Activated CD8-positive, alpha-beta memory T cell treated with anti-CD3 and anti-CD28 coated beads, Interleukin-2, amount 50 U/mL, for 24 hours (primary cell): Measurements from ENCODE around the gene DUS1L.

Source experiments
- DNase-seq: peaks from one replicate; pipeline ENCODE4 v3.0.0-alpha.2; 2020; ENCODE audit errors: extremely low read depth

The DUS1L gene

GRCh38 chr17:82023447-82024241 lies 42.0 kb downstream of the DUS1L start:
- no peak for DNase-seq

GRCh38 chr17:82022981-82023446 lies 42.6 kb downstream of the DUS1L start, which contains the start of gene LRRC45:
Gene LRRC45, plus strand, starts transcription at chr17:82023305. Its CDS starts 339 bp downstream, at chr17:82023644.
- peak; percentile 98 for DNase-seq

GRCh38 chr17:82022310-82022980 lies 43.2 kb downstream of the DUS1L start, which contains the start of gene CENPX:
Gene CENPX, minus strand, starts transcription at chr17:82022878. Its CDS starts 17 bp downstream, at chr17:82022861.
- no peak for DNase-seq

- no peak for DNase-seq
These were observed 43.7 kb downstream of the DUS1L start for GRCh38 chr17:82021900-82022309.

GRCh38 chr17:82021107-82021899 lies 44.3 kb downstream of the DUS1L start:
- no peak for DNase-seq

- no peak for DNase-seq
These were observed 45.0 kb downstream of the DUS1L start for GRCh38 chr17:82020572-82021106.

- no peak for DNase-seq
These were observed 45.7 kb downstream of the DUS1L start for GRCh38 chr17:82019690-82020571.

- no peak for DNase-seq
These were observed 46.5 kb downstream of the DUS1L start for GRCh38 chr17:82018989-82019689.

- no peak for DNase-seq
These were observed 47.2 kb downstream of the DUS1L start for GRCh38 chr17:82018152-82018988.

GRCh38 chr17:82017612-82018151 lies 47.9 kb downstream of the DUS1L start:
- no peak for DNase-seq

- DNase-seq = no peak
These were observed 48.6 kb downstream of the DUS1L start for GRCh38 chr17:82016875-82017459.

GRCh38 chr17:82016061-82016874 lies 49.3 kb downstream of the DUS1L start:
- DNase-seq = no peak

- no peak for DNase-seq
These were observed 50.2 kb downstream of the DUS1L start for GRCh38 chr17:82015311-82015971.

- DNase-seq = no peak
These were observed 50.7 kb downstream of the DUS1L start for GRCh38 chr17:82014971-82015310.

- no peak for DNase-seq
These were observed 51.2 kb downstream of the DUS1L start for GRCh38 chr17:82014432-82014831.

- DNase-seq = no peak
These were observed 51.8 kb downstream of the DUS1L start for GRCh38 chr17:82013772-82014321.

GRCh38 chr17:82013341-82013740 lies 52.3 kb downstream of the DUS1L start:
- no peak for DNase-seq
